ENCODE measurements around the gene DEPDC5.

DNA sequence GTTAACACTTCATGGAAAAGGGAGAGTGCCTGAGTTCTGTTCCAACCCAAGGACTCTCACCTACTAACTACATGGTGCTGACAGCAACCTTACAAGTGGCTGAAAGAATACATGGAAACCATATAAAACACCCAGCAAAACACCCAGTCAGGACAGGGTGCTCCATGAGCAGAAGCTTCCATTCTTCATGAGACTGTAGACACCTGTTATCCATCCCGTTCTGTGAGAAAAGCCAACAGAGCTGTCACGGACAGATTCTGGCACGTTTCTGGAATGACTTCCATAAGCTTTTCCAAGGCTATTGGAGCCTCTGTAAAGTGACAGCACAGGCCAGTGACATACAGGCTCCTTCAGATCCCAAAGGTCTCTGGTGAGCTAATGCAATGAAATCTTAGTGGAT, 27.1 kb upstream of the DEPDC5 start:
- TF ChIP-seq, protein P1, sequence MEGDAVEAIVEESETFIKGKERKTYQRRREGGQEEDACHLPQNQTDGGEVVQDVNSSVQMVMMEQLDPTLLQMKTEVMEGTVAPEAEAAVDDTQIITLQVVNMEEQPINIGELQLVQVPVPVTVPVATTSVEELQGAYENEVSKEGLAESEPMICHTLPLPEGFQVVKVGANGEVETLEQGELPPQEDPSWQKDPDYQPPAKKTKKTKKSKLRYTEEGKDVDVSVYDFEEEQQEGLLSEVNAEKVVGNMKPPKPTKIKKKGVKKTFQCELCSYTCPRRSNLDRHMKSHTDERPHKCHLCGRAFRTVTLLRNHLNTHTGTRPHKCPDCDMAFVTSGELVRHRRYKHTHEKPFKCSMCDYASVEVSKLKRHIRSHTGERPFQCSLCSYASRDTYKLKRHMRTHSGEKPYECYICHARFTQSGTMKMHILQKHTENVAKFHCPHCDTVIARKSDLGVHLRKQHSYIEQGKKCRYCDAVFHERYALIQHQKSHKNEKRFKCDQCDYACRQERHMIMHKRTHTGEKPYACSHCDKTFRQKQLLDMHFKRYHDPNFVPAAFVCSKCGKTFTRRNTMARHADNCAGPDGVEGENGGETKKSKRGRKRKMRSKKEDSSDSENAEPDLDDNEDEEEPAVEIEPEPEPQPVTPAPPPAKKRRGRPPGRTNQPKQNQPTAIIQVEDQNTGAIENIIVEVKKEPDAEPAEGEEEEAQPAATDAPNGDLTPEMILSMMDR (IDR thresholded peaks at IDR 0.05): no peak
- TF ChIP-seq POLR2A (IDR thresholded peaks at IDR 0.05): no peak
